Endothelial cell of umbilical vein (primary cell): Measurements from ENCODE around the gene CNP. TPM values are rescaled to one million over a fixed set of nuclear protein-coding genes. Genes with fewer than 3 reads are reported as not detected.

ENCODE experiments used
- BruUV-seq: library from RNA; stranded (reverse); fragments of 400-500 nt; replicated peaks from 2 replicates; lab custom pipeline; 2021; lab: Mats Ljungman, UMichigan
- CTCF ChIA-PET: fragments of 300-600, 350-600 bp; sonication (Branson Sonifier 250); formaldehyde crosslinking; loops from one replicate; lab custom pipeline; 2021; ENCODE audit warnings: antibody characterized with exemption, inconsistent platforms; lab: Charles Lee
- POLR2A ChIA-PET: fragments of 300-600, 350-600 bp; sonication (Branson Sonifier 250); formaldehyde crosslinking; loops from one replicate; lab custom pipeline; 2021; ENCODE audit warnings: antibody characterized with exemption, inconsistent platforms; lab: Charles Lee
- DNase-seq: peaks from one replicate; pipeline ENCODE4 v3.0.0-alpha.2; 2011; ENCODE audit warnings: low read depth, low spot score
- FAIRE-seq: peaks from 2 replicates; lab custom pipeline; 2011; peaks lifted over from hg19 to GRCh38; lab: Jason Lieb, UNC
- H2AFZ ChIP-seq: 2 replicates; pipeline ENCODE4 v1.6.0; 2012; ENCODE audit warnings: low read depth, low read length, control low read depth, inconsistent platforms
- H3K27ac ChIP-seq: 2 replicates; pipeline ENCODE4 v1.5.1; 2011; ENCODE audit warnings: low read depth, mild to moderate bottlenecking, control low read depth, low read length, moderate library complexity; ENCODE audit not compliant: insufficient read depth
- H3K27me3 ChIP-seq, 2 experiments: 2 replicates each; pipeline versions ENCODE4 v1.6.0 to v1.6.1; 2011; ENCODE audit warnings: low read length in 2 of 2, mixed read lengths in 1 of 2; ENCODE audit not compliant: control insufficient read depth in 2 of 2, insufficient read depth in 2 of 2
- H3K36me3 ChIP-seq, 2 experiments: 2 replicates in 1 of 2; 3 replicates in 1 of 2; pipeline ENCODE4 v1.5.1; 2011; ENCODE audit warnings: low read length in 2 of 2, mild to moderate bottlenecking in 1 of 2, moderate library complexity in 1 of 2; ENCODE audit not compliant: control insufficient read depth in 2 of 2, insufficient read depth in 2 of 2; ENCODE audit errors: extremely low read depth in 1 of 2
- H3K4me1 ChIP-seq: 3 replicates; pipeline ENCODE4 v1.5.1; 2011; ENCODE audit warnings: mild to moderate bottlenecking, low read length; ENCODE audit not compliant: control insufficient read depth, insufficient read depth; ENCODE audit errors: extremely low read depth
- H3K4me2 ChIP-seq: 2 replicates; pipeline ENCODE4 v1.6.1; 2011; ENCODE audit warnings: low read length, control low read depth, mixed read lengths; ENCODE audit not compliant: insufficient read depth
- H3K4me3 ChIP-seq, 3 experiments: fragments of 200-600 bp in 1 of 3; sonication (generic), shearing (Covaris generic) in 1 of 3; replicated peaks in 1 of 3; 2 replicates each; pipeline ENCODE4 v1.5.1; 2011 to 2016; ENCODE audit warnings: control low read depth in 3 of 3, low read length in 3 of 3, mild to moderate bottlenecking in 2 of 3, inconsistent platforms in 1 of 3, low read depth in 1 of 3, moderate library complexity in 1 of 3; ENCODE audit not compliant: insufficient read depth in 1 of 3
- H3K79me2 ChIP-seq: 2 replicates; pipeline ENCODE4 v1.6.0; 2012; ENCODE audit warnings: low read length, inconsistent platforms; ENCODE audit not compliant: control insufficient read depth, insufficient read depth
- H3K9ac ChIP-seq: replicated peaks from 2 replicates; pipeline ENCODE3; 2011; ENCODE audit warnings: low read length, control low read depth; ENCODE audit not compliant: insufficient read depth; ENCODE audit errors: extremely low read depth
- H3K9me1 ChIP-seq: replicated peaks from 3 replicates; pipeline ENCODE4 v1.6.0; 2011; ENCODE audit warnings: mild to moderate bottlenecking, low read length; ENCODE audit not compliant: control insufficient read depth, insufficient read depth; ENCODE audit errors: extremely low read depth
- H3K9me3 ChIP-seq: replicated peaks from 2 replicates; pipeline ENCODE4 v1.5.1; 2012; ENCODE audit warnings: low read length, inconsistent platforms; ENCODE audit not compliant: control insufficient read depth, insufficient read depth
- H4K20me1 ChIP-seq: replicated peaks from 2 replicates; pipeline ENCODE3; 2011; ENCODE audit warnings: mild to moderate bottlenecking, low read length; ENCODE audit not compliant: control insufficient read depth, insufficient read depth; ENCODE audit errors: extremely low read depth
- CTCF ChIP-seq, 2 donors: IDR thresholded peaks; 1 replicate in 1 of 2; 2 replicates in 1 of 2; pipeline ENCODE4 v1.5.1; 2011; ENCODE audit warnings: low read length in 2 of 2, mild to moderate bottlenecking in 2 of 2, moderate library complexity in 2 of 2, control low read depth in 1 of 2, inconsistent platforms in 1 of 2, low read depth in 1 of 2; ENCODE audit not compliant: insufficient read depth in 1 of 2; ENCODE audit errors: extremely low read depth in 1 of 2
- EZH2 ChIP-seq: IDR thresholded peaks from 2 replicates; pipeline ENCODE4 v1.6.1; 2012; ENCODE audit warnings: borderline replicate concordance, low read depth, mild to moderate bottlenecking, moderate library complexity, low read length, inconsistent platforms; ENCODE audit not compliant: severe bottlenecking
- FOS ChIP-seq: IDR thresholded peaks from 2 replicates; pipeline ENCODE4 v1.6.1; 2011; ENCODE audit warnings: mild to moderate bottlenecking, low read length, moderate library complexity, borderline replicate concordance; ENCODE audit not compliant: insufficient read depth
- GATA2 ChIP-seq: IDR thresholded peaks from 2 replicates; pipeline ENCODE4 v1.7.0; 2011; ENCODE audit warnings: low read depth, mild to moderate bottlenecking, moderate library complexity, mixed read lengths, low read length; ENCODE audit not compliant: insufficient read length, insufficient read depth
- JUN ChIP-seq: IDR thresholded peaks from 2 replicates; pipeline ENCODE4 v1.6.1; 2011; ENCODE audit warnings: borderline replicate concordance, low read depth; ENCODE audit not compliant: insufficient read length, insufficient read depth
- MYC ChIP-seq: IDR thresholded peaks from one replicate; pipeline ENCODE4 v1.6.1; 2011; ENCODE audit warnings: mild to moderate bottlenecking, low read depth, low read length
- POLR2A ChIP-seq: IDR thresholded peaks from 2 replicates; pipeline ENCODE4 v1.6.1; 2012; ENCODE audit warnings: low read depth, mild to moderate bottlenecking, control low read depth, low read length
- POLR2AphosphoS5 ChIP-seq: IDR thresholded peaks from 2 replicates; pipeline ENCODE4 v1.6.1; 2012; ENCODE audit warnings: low read depth, mild to moderate bottlenecking, control low read depth, low read length, moderate library complexity; ENCODE audit not compliant: insufficient read depth
- dilution Hi-C: fragments of 300-500 bp; cut with MboI; formaldehyde crosslinking; loops from one replicate; pipeline ENCODE4 v1.15.0; 2019; ENCODE audit warnings: low sequenced_read_pairs; ENCODE audit not compliant: extremely low pct_ligation_motif_present
- intact Hi-C: fragments of 100-400 bp; cut with micrococcal nuclease; formaldehyde crosslinking; loops from one replicate; pipeline ENCODE4 v1.10.0; 2022
- polyA plus RNA-seq, 4 experiments: library from polyadenylated mRNA; depleted of rRNA in 3 of 4; stranded (reverse) in 3 of 4; unstranded in 1 of 4; fragments of >200 nt; gene quantifications; 2 replicates each; pipeline versions ENCODE4 v1.2.1 to v1.2.3, GENCODE V29; 2011 to 2012; ENCODE audit warnings: missing spikeins in 1 of 4
- total RNA-seq: library from RNA; stranded (reverse); gene quantifications from 2 replicates; pipeline ENCODE4 v1.2.3, GENCODE V29; 2021
- TF ChIP-seq, protein P1 (sequence below): IDR thresholded peaks from 2 replicates; pipeline ENCODE4 v1.6.1; 2011; ENCODE audit not compliant: insufficient read depth, insufficient read length

CNP gene
- total and polyA plus RNA-seq, 2 donors (not counting 3 experiments of a cell fraction or from before 2014, with no cell fraction given) = 49.4 to 84.9 TPM

DNA sequence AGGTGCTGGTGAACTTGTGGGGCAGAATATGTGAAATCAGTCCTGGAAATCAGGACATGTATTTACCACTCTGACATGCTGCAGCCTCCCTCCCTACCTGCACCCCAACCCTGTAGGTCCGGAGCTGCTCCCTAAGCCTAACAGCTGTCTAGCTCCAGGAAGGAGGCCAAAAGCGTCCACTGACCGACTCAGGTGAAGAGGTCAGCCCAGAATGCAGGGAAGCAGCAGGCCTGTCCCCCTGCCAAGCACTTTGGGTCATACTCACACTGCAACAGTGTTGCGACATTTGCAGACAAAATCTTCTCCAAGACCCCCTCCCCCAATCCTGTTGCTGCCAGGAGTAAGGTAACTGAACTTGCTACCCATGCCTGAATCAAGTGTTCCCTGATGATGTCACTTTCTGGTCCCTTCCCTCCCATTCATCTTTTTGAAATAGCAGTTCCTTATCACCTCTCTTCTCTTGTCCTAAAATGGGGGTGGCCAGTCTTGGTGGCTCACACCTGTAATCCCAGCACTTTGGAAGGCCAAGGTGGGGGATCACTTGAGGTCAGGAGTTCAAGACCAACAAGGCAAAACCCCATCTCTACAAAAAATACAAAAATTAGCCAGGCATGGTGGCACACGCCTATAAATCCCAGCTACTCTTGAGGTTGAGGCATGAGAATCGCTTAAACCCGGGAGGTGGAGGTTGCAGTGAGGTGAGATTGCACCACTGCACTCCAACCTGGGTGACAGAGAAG, 46.6 kb upstream of the CNP start:
- Histone ChIP-seq H3K9me3 (no peaks in the 10 kb centered on the region), H3K4me1 (peaks cover 20% of the 10 kb centered on the region), H3K79me2 (peaks cover 38% of the 10 kb centered on the region), H3K4me3 (no peak overlapping the region), H3K9me1 (no peaks in the 10 kb centered on the region), H3K27me3 (no peaks in the 10 kb centered on the region), H3K4me2 (peak overlapping the region; percentile 66), H3K27ac (no peak overlapping the region), H3K36me3 (no peaks in the 10 kb centered on the region), H2AFZ (peak overlapping the region; percentile 88), H3K9ac (no peak overlapping the region), H4K20me1 (no peaks in the 10 kb centered on the region)
- intact Hi-C loops (loop anchor here (1.0 kb wide), 2 partner anchors 10 to 39 kb away; partner anchors contain the start of gene ODAD4), dilution Hi-C loops (no loop called here)
- DNase-seq (no peak), FAIRE-seq (peak; percentile 31)
- TF ChIP-seq POLR2A (no peak), MYC (no peak), POLR2AphosphoS5 (no peak)
- ChIA-PET POLR2A (no interaction called here), CTCF (interaction anchor here (0.7 to 3.3 kb wide), 3 partner anchors 9 to 35 kb away, joined by 4 to 22 read pairs (median 5); partner anchors contain the start of gene ODAD4)
- BruUV-seq = no TSS peak

DNA sequence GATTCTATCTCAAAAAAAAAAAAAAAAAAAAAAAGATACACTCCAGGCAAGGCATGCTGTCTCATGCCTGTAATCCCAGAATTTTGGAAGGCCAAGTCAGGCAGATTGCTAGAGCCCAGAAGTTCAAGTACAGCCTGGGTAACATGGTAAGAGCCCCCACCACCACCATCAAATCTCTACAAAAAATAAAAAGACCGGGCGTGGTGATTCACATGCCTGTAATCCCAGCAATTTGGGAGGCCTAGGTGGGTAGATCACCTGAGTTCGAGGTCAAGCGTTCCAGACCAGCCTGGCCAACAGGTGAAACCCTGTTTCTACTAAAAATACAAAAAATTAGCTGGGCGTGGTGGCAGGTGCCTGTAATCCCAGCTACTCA, 46.0 kb upstream of the CNP start:
- DNase-seq = no peak
- POLR2A ChIA-PET = no interaction called here
- no TSS peak for BruUV-seq
- intact Hi-C loops (no loop called here), dilution Hi-C loops (no loop called here)
- no peaks in the 10 kb centered on the region for H3K9me3 ChIP-seq
- H3K9me1 ChIP-seq = no peaks in the 10 kb centered on the region
- no peaks in the 10 kb centered on the region for H4K20me1 ChIP-seq
- no peak overlapping the region for H3K4me3 ChIP-seq
- no peaks in the 10 kb centered on the region for H3K27me3 ChIP-seq
- peaks cover 20% of the 10 kb centered on the region for H3K4me1 ChIP-seq
- H3K9ac ChIP-seq = no peak overlapping the region
- peaks cover 32% of the 10 kb centered on the region for H3K79me2 ChIP-seq
- no peak for FAIRE-seq
- no peak overlapping the region for H3K27ac ChIP-seq
- H2AFZ ChIP-seq = no peak overlapping the region
- no peak overlapping the region for H3K4me2 ChIP-seq
- TF ChIP-seq FOS (no peak), EZH2 (no peak), CTCF (IDR thresholded peaks at IDR 0.05; ENCODE audit: extremely low read depth in 1 of 2, insufficient read depth in 1 of 2, low read depth in 1 of 2, low read length in 2 of 2) (no peak), GATA2 (no peak), POLR2A (no peak), POLR2AphosphoS5 (no peak), MYC (no peak), JUN (no peak)
- TF ChIP-seq, protein P1, sequence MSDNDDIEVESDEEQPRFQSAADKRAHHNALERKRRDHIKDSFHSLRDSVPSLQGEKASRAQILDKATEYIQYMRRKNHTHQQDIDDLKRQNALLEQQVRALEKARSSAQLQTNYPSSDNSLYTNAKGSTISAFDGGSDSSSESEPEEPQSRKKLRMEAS = no peak
- CTCF ChIA-PET = interaction anchor here (0.7 to 1.7 kb wide), 3 partner anchors 9 to 35 kb away, joined by 4 to 6 read pairs (median 5); partner anchors contain the start of gene ODAD4
- no peaks in the 10 kb centered on the region for H3K36me3 ChIP-seq
